ENCODE measurements around the gene CD300LF.

CD300LF gene

DNA sequence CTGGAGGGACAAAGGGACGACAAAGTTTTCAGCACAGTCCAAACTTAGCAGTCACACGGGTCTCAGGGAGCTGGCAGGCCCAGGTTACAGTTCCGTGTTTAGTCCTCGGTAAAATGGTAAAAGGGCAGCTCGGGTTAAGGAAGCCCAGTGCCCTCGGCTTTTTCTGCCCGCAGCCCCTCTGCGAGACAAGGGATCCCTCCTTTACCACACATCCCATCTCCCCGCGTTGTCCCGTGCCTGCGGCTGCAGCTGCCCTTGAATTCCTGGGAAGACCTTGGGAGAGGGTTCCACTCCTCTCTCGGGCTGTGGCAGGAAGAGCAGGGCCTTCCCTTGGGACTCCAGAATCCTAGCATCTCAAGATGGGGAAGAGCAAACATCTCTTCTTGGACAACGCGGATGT is 17.1 kb upstream of the CD300LF start:
- no peak for DNase-seq (ENCODE audit: low read depth)

DNA sequence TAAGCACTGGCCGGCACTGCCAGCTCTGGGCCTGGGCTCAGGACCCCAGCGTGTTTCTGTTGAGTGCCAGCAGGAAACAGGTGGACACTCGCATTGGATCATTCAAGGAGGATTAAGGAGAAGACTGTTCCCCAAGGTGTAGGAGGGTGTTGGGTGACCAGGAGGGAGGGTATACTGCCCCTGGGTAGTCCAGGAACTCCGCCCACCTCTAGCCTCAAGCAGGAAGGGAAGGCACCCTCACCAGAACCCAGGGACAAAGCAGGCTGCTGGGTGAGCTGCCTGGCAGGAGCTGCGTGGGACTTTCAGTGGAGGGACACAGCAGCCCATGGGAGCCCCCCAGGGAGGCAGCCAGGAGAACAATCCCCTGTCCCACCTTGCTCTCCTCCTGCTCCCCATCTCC is 16.6 kb upstream of the CD300LF start:
- DNase-seq (ENCODE audit: low read depth) = no peak

DNA sequence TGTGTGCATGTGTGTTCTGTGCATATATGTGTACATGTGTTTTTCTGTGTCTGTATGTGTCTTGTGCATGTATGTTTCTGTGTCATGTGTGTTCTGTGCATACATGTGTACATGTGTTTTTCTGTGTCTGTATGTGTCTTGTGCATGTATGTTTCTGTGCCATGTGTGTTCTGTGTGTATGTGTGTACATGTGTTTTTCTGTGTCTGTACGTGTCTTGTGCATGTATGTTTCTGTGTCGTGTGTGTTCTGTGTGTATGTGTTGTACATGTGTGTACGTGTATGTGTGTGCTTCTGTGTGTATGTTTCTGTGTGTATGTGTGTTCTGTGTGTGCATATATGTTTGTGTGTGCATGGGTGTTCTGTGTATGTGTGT is 16.0 kb upstream of the CD300LF start:
- DNase-seq (ENCODE audit: low read depth) = no peak

DNA sequence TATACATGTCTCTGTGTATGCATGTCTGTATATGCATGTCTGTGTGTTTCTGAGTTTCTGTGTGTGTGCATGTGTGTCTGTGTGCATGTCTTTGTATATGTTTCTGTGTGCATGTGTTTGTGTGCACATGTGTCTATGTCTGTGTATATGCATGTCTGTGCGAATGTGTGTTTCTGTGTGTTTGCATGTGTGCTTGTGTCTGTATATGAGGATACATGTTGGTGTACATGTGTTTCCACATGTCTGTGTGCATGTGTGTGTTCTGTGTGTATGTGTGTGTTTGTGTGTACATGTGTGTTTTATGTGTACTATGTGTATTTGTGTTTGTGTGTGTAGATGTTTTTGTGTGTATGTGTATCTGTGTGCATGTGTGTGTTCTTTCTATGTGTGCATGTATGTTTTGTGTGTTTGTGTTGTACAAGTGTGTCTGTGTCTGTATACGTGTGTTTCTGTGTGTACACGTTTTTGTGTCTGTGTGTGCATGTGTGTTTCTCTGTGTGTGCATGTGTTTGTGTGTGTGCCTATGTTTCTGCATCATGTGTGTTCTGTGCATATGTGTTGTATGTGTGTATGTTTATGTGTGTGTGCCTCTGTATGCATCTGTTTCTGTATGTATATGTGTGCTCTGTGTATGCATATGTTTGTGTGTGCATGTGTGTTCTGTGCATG is 15.4 kb upstream of the CD300LF start:
- no peak for DNase-seq (ENCODE audit: low read depth)

DNA sequence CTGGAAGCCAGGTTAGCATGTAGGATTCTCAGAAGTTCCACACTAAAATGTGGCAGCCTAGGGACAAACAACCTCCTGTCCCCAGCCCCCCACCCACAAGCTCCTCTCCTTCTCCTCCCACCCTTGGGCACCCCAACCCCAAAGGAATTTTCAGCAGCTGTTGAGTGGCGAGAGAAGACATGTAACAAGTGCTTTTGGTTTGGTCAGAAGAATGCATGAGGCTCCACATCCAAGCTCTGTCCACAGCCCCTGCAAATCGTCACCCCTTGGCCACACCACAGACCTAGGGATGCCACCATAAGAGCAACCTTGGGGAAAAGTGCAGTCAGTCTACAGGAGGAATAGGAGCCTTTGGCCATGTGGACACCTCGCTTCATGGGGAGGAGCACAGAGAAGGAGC is 12.4 kb upstream of the CD300LF start:
- no peak for DNase-seq (ENCODE audit: low read depth)

DNA sequence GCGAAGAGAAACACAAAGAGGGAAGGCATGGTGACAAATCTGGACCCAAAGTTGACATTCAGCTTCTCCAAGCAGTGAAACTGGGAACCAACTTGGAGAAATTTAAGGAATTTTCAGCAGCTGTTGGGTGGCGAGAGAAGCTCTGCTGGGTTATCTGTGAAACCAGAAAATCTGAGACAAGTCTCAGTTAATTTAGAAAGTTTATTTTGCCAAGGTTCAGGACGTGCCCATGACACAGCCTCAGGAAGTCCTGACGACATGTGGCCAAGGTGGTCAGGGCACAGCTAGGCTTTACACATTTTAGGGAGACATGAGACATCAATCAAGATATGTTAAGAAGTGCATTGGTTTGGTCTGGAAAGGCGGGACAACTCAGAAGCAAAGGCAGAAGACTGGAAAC is 11.2 kb upstream of the CD300LF start:
- DNase-seq (ENCODE audit: low read depth) = no peak

DNA sequence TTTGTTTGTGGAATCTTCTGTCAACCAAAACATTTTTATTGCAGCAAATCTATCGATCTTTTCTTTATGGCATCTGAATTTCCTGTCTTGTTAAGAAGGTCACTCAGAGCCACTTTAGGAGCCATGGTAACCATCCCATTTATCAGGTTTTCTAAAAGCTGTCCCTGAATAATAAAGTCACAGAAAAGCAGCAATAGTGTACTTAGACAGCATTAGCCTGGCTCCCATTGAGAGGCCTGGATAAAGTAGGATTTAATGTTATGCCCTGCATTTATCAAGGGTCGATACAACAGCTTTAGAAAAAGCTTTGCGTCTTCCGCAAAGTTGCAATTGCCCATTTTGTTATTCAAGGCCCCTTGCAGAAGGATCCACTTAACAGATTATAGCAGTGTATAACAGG is 10.1 kb upstream of the CD300LF start:
- DNase-seq (ENCODE audit: low read depth) = no peak

DNA sequence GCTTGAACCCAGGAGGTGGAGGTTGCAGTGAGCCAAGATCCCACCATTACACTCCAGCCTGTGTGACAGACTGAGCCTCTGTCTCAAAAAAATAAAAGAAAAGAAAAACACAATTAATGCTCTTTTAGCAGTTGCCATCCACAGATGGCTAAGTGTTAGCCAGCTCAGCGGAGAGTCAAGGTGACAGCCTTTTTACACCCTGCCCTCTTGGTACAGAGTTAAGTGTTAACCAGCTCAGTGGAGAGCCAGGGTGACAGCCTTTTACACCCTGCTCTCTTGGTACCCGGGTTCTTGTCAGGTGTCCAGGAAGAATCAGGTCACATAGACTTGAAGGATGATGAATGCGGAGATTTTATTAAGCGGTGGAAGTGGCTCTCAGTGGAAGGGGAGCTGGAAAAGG is 7.8 kb upstream of the CD300LF start:
- no peak for DNase-seq (ENCODE audit: low read depth)

DNA sequence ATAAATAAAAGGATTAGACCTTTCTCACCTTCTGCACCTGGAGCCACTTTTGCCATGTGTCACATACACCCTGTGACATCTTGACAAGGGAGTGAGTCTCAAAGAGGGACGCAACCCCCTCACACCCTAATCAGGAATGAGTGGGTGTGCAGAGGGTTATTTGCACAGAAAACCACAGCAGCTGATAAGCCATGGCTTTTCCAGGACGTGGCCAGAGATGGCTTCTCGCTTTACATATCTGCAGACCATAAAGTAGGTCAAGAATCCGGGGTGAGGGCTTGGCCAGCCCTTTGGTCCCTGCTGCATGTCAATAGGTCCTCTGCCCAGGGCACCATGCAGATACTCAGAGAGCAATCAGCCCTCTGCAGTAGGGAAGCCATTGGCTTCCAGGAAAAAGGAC is 2.4 kb upstream of the CD300LF start:
- no peak for DNase-seq (ENCODE audit: low read depth)

DNA sequence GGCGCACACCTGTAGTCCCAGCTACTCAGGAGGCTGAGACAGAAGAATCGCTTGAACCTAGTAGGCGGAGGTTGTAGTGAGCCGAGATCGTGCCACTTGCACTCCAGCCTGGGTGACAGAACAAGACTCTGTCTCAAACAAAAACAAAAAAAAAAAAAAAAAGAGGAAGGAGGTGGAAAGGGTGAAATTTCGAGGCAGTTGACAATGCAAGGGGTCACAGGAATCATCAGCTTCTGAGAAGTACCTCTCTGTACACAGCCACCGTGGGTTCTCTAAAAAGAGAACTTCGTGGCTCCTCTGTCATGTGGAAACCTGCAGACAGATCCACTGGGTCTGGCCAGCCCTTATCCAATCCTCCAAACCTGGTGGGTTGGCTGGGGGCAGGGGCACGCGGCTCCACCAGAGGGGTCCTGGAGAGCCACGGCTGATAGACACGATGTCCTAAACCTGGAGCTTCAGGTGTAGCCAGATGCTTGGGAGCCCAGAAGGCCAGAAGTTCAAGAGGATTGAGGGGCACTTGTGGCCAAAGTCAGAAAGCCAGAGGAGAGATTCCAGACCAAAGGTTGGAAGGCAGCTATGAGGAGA is 540 bp upstream of the CD300LF start:
- no peak for DNase-seq (ENCODE audit: low read depth)

DNA sequence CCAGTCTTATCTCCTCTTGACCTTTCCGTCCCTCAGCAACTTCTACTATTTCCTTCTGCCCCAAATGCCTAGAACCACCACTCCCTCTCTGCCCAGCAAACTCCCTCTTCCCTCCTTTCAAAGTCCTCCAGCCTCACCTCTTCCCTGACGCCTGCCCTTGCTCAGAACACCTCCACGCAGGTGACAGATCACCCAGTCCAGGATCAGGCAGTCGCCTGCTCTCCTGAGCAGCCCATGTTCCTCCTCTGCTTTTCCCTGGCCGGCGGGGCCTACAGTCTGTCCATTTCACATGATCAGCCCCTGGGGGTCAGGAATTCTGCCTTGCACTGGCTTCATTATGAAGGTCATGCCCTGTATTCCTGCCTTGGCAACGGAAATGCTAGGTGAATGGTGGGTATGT is 422 bp downstream of the CD300LF start:
- DNase-seq (ENCODE audit: low read depth) = no peak

DNA sequence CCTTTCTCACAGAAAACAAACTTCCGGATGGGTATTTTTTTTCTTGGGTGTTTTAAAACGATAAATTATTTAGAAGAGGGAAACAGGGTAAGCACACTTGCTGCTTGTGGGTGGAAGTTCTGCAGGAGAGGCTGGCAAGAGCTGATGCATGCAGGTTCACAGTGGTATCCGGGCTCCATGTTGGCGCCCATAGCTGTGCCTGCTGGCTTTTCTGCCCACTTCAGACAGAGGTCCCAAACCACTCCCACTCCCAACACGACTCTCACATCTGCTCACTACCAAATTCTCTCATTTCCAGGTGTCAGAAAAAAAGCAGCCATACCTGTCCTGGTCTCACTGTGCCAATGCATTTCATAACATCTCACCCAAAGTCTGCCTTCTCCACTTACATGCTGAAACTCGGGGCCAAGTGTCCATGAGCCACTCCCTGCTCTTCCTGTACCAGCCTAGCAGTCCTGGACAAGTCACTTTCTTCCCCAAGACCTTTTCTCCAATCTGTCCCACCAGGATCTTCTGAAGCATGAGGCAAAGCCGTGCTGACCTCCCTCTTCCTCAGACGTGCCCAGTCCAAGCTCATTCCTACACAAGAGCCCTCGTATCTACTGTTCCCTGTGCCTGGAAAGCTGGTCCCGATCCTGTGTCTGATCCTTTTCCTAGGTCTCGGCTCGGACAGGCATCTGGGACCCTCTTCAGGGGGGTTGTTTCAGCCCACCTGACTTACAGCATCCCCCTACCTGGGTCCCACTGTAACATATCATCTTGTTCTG is 1.5 kb downstream of the CD300LF start:
- DNase-seq (ENCODE audit: low read depth) = no peak

DNA sequence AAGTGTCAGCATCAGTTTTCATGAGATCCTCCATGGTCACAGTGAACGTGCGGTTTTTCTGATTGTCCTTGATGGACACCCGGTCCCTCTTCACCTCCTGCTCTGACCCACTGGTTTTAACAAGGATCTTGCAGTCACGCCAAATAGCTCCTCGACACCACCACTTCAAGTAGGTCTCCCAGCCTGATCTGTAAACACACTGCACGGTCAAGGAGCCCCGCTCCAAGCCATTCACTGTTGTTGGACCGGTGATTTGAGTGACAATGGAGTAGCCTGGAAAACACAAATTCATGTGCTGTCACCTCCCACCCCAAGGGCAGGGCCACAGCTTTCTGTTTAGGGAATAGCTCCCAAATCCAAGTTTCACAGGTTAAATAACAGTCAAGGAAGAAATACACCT is 8.2 kb downstream of the CD300LF start:
- DNase-seq (ENCODE audit: low read depth) = no peak

DNA sequence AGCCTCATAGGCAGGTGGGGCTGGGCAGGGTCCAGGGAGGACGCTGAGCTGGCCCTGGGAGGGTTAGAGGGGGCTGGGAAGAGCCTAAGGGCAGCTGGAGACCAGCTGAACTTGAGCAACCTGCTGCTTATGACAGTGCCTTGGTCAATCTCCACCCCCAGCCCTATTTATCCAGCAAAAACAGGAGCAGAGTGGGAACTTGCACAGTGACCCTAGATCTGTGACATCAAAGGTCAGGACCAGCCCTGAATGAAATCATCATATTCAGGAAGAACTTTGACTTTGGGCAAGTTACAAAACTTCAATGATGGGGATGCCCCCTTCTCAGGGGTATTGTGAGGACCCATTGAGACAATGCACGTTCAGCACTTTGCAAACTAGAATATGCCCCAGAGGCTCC is 9.4 kb downstream of the CD300LF start:
- no peak for DNase-seq (ENCODE audit: low read depth)

DNA sequence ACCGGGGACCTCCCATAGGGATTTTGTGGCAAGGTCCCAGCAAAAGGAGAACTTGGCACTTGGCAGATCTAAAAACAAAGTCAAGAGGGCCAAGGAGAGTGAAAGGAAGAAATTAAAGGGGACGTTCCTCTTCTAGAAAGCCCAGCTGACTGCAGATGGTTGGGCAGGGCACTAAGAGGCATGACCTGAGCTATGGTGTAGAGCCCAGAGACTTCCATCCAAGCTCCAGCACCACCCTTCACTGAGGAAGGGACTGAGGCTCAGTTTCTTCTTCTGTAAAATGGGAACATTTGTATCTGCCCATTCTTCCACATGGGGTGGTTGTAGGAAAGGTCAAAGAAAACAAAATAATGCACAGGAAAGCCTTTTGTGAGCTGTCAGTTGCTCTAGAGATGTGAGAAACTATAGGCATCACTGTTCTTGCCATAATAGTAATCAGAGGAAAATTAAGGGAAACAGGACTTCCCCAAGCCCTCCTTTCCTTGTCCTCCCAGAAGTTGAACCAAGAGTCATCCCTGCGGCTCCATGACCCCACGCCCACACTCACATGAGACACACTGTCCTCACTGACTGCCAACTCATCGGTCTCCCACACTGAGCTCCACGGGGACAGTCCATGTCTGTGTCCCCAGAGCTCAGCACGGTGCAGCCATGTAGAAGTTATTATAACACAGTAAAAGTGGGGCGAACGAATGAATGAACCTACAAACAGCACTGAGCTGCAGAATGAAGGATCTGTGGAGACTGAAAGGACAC is 10.4 kb downstream of the CD300LF start:
- no peak for DNase-seq (ENCODE audit: low read depth)

DNA sequence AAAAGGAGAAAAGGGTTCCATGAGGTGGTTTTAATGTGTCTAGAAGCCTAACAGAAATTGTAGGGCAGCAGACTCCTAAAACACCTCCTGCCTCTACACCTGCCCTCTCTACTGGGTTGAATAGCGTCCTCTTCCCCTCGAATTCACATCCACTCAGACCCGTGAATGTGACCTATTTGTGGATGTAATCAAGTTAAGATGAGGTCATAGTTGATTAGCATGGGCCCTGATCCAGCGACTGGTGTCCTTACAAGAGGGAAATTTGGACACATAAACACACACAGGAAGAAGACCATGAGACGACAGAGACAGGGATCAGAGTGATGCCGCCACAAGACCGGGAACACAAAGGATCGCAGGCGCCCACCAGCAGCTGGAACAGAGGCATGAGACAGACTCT is 13.5 kb downstream of the CD300LF start:
- DNase-seq (ENCODE audit: low read depth) = no peak

DNA sequence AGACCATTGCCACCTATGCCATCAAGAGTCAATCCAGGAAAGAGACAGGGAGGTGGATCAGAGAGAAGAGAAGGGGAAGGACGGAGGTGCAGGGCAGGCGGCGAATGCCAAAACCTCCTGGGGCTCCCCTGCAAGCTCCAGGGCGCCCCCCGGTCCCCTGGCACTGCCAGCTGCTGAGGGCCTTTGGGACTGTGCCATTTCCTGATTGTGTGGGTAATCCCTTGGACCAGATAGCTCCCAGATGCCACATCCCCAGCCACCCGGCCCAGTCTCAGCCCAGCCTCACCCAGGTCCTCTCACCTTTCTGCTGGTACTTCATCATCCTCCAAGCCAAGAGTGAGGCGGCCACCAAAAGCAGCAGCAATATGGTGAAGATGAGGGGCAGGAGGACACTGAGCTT is 14.7 kb downstream of the CD300LF start:
- DNase-seq (ENCODE audit: low read depth) = no peak

DNA sequence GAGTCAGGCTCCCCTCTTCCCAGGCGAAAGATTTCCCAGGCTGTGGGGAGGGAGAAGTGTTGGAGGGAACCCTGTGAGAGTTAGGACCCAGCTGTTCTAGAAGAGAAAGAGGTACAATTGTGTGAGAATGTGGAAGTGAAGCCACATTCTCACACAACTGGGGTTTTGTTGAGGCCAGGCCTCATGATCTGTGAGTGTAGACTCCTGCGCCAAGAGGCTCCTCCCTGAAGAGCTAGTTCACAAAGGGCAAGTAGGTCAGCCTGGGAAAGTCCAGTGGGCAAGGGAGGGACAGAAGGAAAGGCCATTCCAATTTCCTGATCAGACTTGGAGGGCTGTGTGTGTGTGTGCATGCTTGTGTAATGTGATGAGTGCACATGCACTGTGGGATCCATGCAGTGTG is 15.2 kb downstream of the CD300LF start:
- no peak for DNase-seq (ENCODE audit: low read depth)

DNA sequence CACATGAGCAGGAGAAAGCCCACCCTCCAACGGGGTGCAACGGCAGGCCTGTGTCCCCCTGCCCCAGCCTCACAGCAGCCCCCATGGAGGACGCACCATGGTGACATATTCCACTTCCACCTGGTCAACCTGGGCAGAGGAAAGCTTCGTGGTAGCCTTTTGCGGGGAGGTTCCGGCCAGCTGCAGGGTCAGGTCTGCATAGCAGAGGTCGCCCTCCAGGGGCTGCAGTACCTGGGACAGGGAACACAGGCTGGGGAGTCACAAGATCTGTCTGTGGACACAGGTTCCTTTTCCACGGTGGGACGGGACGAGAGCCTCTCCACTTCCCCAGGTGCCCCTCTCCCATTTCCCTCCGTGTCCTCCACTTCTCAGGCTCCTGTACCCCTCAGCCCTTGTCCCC is 17.1 kb downstream of the CD300LF start:
- DNase-seq (ENCODE audit: low read depth) = no peak

DNA sequence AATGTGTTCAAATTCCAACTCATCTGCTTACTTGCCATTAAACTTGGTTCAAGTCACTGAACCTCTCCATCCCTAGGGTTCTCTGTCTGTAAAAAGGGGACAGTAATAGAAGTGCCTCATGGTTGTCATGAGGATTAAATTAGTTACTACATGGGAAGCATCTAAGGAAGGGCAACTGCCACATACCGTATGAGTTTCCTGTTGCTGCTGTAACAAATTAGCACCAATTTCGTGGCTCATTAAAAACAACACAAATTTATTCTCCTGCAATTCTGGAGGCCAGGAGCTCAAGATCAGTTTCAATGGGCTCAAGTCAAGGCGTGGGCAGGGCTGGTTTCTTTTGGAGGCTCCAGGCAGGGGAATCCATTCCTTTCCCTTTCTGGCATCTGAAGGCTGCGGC is 18.6 kb downstream of the CD300LF start:
- DNase-seq (ENCODE audit: low read depth) = no peak

DNA sequence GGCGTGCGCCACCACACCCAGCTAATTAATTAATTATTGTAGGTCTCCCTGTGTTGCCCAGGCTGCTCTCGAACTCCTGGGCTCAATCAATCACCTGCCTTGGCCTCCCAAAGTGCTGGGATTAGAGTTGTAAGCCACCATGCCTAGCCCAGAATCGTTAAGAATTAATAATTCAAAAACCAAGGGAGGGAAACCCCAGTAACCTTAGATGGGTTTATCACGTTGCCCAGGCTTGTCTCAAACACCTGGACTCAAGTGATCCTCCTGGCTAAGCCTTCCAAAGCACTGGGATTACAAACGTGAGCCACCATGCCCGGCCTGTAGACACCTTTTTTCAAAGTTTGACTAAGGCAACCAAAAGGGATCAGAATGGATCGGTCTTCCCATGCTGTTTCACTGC is 21.6 kb downstream of the CD300LF start:
- DNase-seq (ENCODE audit: low read depth) = no peak

DNA sequence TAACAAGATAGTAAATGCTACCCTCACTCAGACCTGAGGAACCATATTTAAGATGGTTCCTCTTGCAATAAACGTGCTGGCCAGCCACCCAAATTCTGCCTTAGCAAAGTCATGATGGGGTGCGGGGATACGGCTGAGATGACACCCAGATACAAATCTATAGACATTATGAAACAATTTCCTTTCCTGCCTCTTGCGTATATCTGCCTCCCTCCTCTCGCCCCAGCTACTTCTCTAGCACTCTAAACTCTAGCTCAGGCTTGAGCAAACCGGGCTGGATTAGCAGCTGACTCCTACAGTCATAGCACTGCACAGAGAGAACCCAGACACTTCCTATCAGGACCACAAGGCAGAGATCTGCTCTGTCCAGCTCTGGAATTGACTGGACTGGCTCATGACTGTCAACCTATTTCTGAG is 22.3 kb downstream of the CD300LF start:
- no peak for DNase-seq (ENCODE audit: low read depth)

DNA sequence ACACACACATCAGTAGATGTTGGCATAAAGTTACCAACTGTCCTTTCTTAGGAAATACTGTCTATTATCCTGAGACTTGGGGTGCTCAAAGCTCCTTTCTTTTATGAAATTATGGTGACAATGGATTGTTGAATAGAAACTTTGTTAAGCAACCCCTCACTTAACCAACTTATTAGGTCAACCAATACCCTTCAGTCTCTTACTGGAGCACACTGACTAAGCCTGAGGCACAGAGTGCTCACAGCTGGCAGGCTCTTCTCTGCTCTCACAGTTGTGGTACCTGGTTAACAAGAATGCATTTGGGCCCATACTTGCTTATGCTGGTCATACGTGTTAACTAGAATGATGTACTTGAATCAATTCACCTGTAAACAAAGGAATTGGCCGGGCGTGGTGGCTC is 24.8 kb downstream of the CD300LF start:
- no peak for DNase-seq (ENCODE audit: low read depth)
